ENCODE data around the gene TMEM178A.

GRCh38 chr2:39632876-39633275, 32.8 kb upstream of the TMEM178A start:
- TF ChIP-seq MYC (IDR thresholded peaks at IDR 0.05; ENCODE audit: borderline replicate concordance, low read length), result no peak
- TF ChIP-seq, protein P1, sequence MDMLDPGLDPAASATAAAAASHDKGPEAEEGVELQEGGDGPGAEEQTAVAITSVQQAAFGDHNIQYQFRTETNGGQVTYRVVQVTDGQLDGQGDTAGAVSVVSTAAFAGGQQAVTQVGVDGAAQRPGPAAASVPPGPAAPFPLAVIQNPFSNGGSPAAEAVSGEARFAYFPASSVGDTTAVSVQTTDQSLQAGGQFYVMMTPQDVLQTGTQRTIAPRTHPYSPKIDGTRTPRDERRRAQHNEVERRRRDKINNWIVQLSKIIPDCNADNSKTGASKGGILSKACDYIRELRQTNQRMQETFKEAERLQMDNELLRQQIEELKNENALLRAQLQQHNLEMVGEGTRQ (IDR thresholded peaks at IDR 0.05), result no peak
